ENCODE data around the gene FEN1. TPM values are rescaled to one million over a fixed set of nuclear protein-coding genes. Genes with fewer than 3 reads are reported as not detected.

FEN1 gene
- total and polyA plus RNA-seq, 2 experiments from 2014 or later, result 15.4 to 21.0 TPM

DNA sequence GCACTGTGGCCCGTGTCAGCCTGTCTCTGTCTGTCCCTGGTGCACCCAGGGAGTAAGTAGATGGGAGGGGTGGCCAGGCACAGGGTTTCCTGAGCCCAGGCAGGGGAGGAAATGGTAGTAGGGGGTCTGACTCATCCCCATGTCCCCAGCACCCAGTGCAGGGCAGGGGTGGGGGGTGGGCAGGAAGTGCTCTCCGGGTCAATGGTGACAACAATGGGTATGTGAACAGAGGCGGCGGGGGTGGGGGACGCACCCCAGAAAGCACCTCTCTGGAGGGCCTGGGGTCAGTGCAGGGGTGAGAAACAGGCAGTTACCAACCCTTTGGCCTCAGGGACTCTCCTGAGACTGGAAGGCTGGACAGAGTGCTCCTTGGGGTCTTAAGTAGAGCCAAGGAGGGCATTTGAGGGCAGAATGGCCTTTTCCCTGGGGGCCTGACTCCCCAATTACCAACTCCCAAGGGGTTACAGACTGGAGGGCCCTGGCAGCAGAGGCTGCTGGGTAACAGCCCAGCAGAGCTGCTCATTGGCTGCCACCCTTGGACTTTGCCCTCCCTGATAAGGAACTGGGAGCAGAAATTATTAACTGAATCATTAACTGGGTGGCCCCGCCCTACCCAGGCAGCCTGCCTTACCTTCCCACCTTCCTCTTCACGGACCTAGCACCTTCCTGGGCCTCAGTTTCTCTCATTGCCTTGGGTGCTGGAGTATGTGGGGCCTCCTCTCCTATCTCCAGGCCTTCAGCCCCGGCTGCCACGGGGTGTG is 36.1 kb upstream of the FEN1 start:
- Histone ChIP-seq H3K27ac (peak overlapping the region; percentile 98), H3K79me2 (peaks cover 96% of the 10 kb centered on the region), H3K4me2 (peak overlapping the region; percentile 93), H4K20me1 (ENCODE audit: insufficient read depth, poor library complexity, severe bottlenecking) (no peaks in the 10 kb centered on the region), H3K4me1 (ENCODE audit: insufficient read depth) (peaks cover 64% of the 10 kb centered on the region), H3K27me3 (no peaks in the 10 kb centered on the region), H3K9me2 (replicated peaks; ENCODE audit: insufficient read depth) (no peaks in the 10 kb centered on the region), H2AFZ (no peak overlapping the region), H3K9me3 (ENCODE audit: low read depth) (no peaks in the 10 kb centered on the region), H3K4me3 (no peak overlapping the region), H3K36me3 (replicated peaks; ENCODE audit: insufficient read depth, low read depth) (no peaks in the 10 kb centered on the region)
- peak; percentile 88 for DNase-seq (ENCODE audit: low spot score)
- TF ChIP-seq EZH2 (IDR thresholded peaks at IDR 0.05; ENCODE audit: borderline replicate concordance), result no peak
- TF ChIP-seq, protein P1, sequence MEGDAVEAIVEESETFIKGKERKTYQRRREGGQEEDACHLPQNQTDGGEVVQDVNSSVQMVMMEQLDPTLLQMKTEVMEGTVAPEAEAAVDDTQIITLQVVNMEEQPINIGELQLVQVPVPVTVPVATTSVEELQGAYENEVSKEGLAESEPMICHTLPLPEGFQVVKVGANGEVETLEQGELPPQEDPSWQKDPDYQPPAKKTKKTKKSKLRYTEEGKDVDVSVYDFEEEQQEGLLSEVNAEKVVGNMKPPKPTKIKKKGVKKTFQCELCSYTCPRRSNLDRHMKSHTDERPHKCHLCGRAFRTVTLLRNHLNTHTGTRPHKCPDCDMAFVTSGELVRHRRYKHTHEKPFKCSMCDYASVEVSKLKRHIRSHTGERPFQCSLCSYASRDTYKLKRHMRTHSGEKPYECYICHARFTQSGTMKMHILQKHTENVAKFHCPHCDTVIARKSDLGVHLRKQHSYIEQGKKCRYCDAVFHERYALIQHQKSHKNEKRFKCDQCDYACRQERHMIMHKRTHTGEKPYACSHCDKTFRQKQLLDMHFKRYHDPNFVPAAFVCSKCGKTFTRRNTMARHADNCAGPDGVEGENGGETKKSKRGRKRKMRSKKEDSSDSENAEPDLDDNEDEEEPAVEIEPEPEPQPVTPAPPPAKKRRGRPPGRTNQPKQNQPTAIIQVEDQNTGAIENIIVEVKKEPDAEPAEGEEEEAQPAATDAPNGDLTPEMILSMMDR (IDR thresholded peaks at IDR 0.05; ENCODE audit: poor library complexity), result no peak
- TF ChIP-seq EZH2phosphoT487 (IDR thresholded peaks at IDR 0.05; ENCODE audit: low read depth, severe bottlenecking, unreplicated experiment), result no peak
- 63% methylated on average over 9 of the region's 9 CpGs for WGBS (ENCODE audit: low lambda C conversion rate, missing lambda C conversion rate)

GRCh38 chr11:61757213-61757862 is 35.4 kb upstream of the FEN1 start:
- WGBS (ENCODE audit: low lambda C conversion rate, missing lambda C conversion rate), result 87% methylated on average over 15 of the region's 15 CpGs
- Histone ChIP-seq H3K36me3 (replicated peaks; ENCODE audit: insufficient read depth, low read depth) (no peaks in the 10 kb centered on the region), H3K27me3 (no peaks in the 10 kb centered on the region), H4K20me1 (ENCODE audit: insufficient read depth, poor library complexity, severe bottlenecking) (no peaks in the 10 kb centered on the region), H3K27ac (peak overlapping the region; percentile 98), H3K4me3 (no peak overlapping the region), H2AFZ (no peak overlapping the region), H3K79me2 (peaks cover 98% of the 10 kb centered on the region), H3K9me3 (ENCODE audit: low read depth) (no peaks in the 10 kb centered on the region), H3K4me1 (ENCODE audit: insufficient read depth) (peaks cover 67% of the 10 kb centered on the region), H3K9me2 (replicated peaks; ENCODE audit: insufficient read depth) (no peaks in the 10 kb centered on the region), H3K4me2 (peak overlapping the region; percentile 93)
- TF ChIP-seq EZH2 (IDR thresholded peaks at IDR 0.05; ENCODE audit: borderline replicate concordance), result no peak
- TF ChIP-seq, protein P1 (IDR thresholded peaks at IDR 0.05; ENCODE audit: poor library complexity), result no peak
- no peak for TF ChIP-seq EZH2phosphoT487 (IDR thresholded peaks at IDR 0.05; ENCODE audit: low read depth, severe bottlenecking, unreplicated experiment)
- DNase-seq (ENCODE audit: low spot score), result no peak

- no peaks in the 10 kb centered on the region for H3K27me3 ChIP-seq
- TF ChIP-seq EZH2 (IDR thresholded peaks at IDR 0.05; ENCODE audit: borderline replicate concordance) (no peak), EZH2phosphoT487 (IDR thresholded peaks at IDR 0.05; ENCODE audit: low read depth, severe bottlenecking, unreplicated experiment) (no peak)
- TF ChIP-seq, protein P1 (IDR thresholded peaks at IDR 0.05; ENCODE audit: poor library complexity), result no peak
- no peak for DNase-seq (ENCODE audit: low spot score)
- H2AFZ ChIP-seq, result no peak overlapping the region
- peaks cover 93% of the 10 kb centered on the region for H3K79me2 ChIP-seq
- H3K4me2 ChIP-seq, result no peak overlapping the region
- peak overlapping the region; percentile 89 for H3K27ac ChIP-seq
- H4K20me1 ChIP-seq (ENCODE audit: insufficient read depth, poor library complexity, severe bottlenecking), result no peaks in the 10 kb centered on the region
- WGBS (ENCODE audit: low lambda C conversion rate, missing lambda C conversion rate), result 93% methylated on average over 7 of the region's 13 CpGs
- H3K4me3 ChIP-seq, result no peak overlapping the region
- H3K9me3 ChIP-seq (ENCODE audit: low read depth), result no peaks in the 10 kb centered on the region
- no peaks in the 10 kb centered on the region for H3K36me3 ChIP-seq (replicated peaks; ENCODE audit: insufficient read depth, low read depth)
- H3K9me2 ChIP-seq (replicated peaks; ENCODE audit: insufficient read depth), result no peaks in the 10 kb centered on the region
- H3K4me1 ChIP-seq (ENCODE audit: insufficient read depth), result peaks cover 79% of the 10 kb centered on the region
Measured at GRCh38 chr11:61760946-61761345, 31.8 kb upstream of the FEN1 start.
